NCI-H748 (cell line): ENCODE data around the gene BRICD5.

Experiments
- DNase-seq: peaks from one replicate; lab custom pipeline; 2025; ENCODE audit not compliant: unreplicated experiment; lab: John Stamatoyannopoulos, UW

BRICD5 gene

DNA sequence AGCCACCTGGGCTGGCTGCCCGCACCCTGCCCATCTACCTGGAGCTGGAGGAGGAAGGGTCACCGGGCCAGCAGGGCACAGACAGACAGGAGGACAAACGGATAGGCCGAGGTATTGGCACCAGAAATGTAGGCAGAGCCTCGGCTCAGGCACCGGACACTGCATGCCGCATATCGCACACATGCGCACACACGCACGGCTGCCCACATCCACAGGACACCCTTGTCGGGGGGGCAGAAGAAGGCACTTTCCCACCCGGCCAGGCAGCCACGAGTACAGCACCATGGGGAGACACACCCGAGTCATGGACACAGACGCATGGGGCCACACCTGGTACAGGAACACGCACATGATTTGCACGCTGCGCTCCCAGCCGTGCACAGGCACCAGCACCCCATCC lies 28.7 kb downstream of the BRICD5 start:
- no peak for DNase-seq

DNA sequence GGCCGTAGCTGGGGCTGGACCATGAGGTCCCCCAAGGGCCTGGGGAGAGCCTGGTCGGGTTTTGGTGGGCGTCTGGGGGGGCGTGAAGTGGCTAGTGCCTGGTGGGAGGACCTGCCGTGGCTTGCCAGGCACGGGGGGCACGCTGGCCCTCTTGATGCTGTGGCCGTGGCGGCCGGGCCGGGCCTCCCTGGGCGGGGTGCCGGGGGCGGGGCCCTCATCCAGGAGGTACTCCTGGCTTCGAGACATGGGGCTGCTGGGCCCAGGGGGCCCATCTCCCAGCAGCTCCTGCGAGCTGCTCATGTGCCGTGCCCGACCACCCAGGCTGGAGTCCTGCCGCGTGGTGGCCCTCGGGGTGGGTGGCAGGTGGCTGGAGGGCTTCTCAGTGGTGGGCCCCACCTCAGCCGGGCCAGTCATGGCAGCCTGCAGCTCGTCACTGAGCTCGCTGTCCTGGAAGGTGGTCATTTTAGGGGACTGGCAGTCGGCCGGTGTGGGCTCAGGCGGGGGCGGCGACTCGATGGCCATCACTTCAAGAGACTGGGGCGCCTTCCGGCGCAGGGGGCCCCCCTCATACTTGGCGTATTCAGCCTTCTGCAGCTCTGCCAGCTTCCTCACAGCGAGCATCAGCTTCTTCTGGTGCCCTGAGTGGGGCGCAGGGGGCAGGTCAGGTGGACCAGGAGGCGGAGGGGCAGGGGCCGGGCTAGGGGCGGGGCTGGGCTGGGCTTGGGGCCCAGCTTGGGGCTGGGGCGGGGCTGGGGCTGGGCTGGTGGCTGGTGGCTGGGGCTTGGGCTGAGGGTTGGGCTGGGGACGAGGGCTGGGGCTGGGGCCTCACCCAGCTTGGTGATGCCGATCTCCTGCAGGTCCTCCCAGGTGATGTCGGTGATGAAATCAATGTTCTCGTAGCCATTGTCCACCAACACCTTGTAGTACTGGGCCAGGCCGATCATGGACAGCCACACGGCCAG lies 29.4 kb downstream of the BRICD5 start:
- no peak for DNase-seq

DNA sequence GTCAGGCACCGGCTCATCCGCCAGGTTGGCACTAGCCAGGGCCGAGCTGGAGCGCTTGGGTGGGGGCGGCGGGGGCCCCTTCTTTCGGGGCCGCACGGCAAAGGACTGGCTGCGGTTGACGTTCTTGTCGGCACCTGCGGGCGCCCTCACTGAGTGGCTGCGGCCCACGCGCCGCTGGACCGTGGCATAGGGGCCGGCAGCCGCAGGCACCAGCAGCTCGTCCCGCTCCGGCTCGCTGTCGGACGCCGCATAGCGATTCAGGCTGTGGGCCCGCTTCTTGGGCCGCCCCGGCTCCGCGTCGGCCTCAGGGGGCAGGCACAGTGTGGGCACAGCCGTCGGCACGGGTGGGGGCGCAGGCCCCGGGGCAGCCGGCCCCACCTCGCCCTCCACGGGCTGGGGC lies 30.2 kb downstream of the BRICD5 start:
- no peak for DNase-seq

DNA sequence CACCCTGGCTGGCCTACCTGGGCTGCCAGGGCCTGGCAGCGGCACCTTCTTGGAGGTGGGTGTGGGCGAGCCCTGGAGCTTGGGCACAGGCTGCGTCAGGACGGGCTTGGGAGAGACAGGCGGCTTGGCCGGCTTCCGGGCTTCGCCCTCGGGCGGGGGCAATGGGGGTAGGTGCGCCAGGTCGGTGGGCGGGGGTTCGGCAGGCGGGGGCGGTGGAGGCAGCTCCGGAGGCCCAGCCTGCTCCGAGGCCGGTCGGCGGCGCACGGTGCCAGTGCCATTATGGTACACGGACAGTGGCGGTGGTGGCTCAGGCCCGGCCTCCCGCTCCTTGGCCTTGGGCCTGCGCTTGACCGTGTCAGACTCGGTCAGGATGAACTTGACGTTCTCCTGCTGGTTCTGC lies 31.1 kb downstream of the BRICD5 start:
- no peak for DNase-seq

DNA sequence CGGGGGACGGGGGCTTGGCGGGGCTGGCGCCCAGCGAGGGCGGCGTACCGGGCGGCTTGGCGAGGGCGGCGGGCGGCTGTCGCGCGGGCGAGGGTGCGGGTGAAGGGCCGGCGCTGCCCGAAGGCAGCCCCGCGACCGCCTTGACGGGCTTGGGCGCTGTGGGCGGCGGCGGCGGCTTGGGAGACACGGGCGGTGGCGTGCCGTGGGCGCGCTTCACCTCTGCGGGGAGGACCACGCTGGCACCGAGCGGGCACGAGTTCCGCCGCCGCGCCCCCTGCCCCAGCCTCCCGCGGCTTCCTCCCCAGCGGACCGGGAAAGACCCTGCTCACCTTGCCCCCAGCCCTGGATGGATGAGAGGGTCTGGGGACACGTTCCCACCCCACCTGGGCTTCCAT lies 31.6 kb downstream of the BRICD5 start:
- no peak for DNase-seq

DNA sequence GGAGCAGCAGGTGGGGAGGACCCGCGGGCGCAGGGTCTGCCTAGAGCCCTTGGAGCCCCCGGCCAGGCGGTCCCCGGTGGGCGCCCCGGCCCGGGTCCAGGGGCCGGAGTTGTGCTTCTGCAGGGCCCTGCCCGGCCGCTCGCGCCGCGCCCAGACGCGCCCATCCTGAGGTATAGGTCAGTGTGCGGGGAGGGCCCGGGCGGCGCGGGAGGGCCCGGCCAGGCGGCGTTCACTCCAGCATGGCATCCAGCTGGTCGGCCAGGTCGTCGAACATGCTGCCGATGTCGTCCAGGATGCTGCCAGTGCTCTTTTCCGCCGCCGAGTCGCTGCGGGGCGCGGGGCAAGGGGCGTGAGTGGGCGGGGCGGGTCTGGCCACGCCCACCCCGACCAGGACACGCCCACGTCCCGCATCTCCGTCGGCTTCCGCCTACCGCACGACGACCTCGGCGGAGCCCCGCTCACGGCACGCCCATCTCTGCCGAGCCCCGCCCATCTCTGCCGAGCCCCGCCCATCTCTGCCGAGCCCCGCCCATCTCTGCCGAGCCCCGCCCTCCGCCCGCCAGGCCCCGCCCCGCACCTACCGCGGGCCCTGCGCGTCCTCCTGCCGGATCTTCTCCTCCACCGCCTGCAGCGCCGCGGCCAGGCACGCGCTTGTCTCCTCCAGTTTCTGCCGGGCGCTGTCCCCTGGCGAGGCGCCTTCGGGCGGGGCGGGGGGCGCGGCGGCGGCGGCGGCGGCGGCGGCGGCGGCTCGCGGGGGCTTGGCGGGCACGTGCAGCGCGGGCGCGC lies 32.1 kb downstream of the BRICD5 start:
- no peak for DNase-seq

DNA sequence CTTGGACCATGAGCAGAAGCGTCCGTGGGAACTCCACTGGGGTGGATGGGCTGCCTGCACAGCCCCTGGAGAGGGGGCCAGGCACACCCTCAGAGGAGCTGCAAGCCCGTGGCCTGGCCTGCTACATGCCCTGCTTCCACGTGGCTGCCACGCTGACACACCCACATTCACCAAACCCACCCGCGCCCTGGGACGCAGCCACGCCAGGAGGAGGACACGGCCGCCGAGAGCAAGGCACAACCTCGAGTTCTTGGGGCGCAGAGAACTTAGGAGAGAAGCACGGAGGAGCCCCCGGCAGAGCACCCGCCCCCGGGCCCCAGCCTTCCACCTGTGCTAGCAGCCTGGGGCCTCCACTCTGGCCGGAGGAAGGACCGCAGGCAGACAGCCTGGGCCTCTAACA lies 33.1 kb downstream of the BRICD5 start:
- DNase-seq: no peak

DNA sequence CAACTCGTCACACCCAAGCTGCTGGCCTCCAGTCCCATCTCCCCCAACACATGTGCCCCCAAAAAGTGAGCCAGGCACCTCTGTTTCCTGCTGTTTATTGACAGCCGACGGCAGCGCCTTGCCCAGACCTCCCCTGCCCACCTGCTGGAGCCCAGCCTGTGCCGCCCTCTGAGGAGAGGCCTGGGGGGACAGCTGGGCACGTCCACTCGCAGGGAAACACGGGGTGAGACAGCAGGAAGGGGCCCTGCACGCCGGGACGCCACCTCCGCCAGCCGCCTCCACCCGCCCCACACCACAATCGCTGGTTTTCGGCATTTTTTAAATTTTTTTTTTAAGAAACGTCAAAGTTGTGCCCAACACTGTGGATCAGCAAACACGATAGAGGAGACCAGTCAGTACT lies 33.6 kb downstream of the BRICD5 start:
- no peak for DNase-seq

DNA sequence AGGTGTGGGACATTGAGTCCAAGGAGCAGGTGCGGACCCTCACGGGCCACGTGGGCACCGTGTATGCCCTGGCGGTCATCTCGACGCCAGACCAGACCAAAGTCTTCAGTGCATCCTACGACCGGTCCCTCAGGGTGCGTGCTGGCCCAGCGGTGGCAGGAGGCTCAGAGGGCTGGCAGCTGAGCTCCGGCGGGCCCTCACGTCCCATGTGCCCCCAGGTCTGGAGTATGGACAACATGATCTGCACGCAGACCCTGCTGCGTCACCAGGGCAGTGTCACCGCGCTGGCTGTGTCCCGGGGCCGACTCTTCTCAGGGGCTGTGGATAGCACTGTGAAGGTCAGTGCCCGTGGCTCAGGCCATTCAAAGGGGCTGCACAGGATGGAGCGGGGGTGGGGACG lies 34.6 kb downstream of the BRICD5 start:
- no peak for DNase-seq

DNA sequence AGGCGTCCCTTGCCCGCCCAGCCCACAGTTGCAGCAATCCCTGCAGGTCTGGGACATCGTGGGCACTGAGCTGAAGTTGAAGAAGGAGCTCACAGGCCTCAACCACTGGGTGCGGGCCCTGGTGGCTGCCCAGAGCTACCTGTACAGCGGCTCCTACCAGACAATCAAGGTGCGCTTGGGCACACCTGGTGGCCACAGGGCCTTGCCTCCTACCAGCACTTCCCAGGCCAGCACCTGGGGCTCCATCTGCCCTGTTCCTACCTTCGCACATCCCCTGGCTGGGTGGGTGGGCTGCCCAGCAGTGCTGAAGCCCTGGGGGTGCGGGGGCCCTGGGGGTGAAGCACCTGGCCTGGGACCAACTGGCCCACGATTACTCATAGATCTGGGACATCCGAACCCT lies 35.2 kb downstream of the BRICD5 start:
- no peak for DNase-seq

DNA sequence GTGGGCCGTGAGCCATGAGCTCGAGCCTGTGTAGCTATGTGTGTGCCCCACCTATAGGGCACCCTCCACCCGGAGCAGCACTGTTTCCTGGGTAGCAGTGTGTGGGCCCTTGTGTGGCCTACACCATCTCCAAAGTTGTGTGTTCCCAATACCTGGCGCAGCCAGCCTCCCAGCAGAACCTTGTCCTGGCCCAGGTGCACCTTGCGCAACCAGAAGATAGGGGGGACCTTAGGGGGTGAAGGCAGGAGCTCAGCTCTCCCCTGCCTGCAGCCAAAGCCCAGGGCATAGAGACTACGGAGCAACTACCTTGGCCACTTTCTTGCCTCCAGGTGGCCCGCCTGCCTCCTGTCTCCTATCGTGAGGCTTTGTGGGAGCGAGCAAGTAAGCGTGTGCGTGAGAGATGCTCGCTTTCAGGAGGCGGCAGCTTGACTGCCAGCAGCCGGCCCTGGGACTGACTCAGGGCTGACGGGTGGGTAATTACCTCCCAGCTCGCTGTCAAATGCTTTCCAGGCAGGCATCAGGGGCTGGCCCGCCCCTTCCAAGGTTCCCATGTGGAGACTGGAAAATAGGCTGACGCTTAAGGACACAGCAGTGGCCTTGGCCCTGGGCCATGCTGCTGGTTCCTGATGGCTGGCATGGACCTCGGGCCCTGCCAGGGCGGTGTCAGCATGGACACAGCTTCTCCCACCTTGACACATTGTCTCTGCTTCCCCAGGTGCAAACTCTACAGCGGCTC lies 36.1 kb downstream of the BRICD5 start:
- DNase-seq: no peak

DNA sequence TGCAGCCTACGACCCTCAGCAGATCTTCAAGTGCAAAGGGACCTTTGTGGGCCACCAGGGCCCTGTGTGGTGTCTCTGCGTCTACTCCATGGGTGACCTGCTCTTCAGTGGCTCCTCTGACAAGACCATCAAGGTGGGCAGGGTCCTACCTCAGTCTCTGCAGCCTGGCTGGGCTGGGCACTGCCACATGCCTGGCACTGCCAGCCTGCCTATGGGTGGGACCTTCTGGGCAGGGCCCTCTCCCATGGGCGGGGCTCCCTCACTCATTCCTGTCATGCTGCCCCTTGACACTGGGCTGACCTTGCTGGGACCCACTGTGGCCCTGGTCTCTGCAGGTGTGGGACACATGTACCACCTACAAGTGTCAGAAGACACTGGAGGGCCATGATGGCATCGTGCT lies 36.7 kb downstream of the BRICD5 start:
- no peak for DNase-seq

DNA sequence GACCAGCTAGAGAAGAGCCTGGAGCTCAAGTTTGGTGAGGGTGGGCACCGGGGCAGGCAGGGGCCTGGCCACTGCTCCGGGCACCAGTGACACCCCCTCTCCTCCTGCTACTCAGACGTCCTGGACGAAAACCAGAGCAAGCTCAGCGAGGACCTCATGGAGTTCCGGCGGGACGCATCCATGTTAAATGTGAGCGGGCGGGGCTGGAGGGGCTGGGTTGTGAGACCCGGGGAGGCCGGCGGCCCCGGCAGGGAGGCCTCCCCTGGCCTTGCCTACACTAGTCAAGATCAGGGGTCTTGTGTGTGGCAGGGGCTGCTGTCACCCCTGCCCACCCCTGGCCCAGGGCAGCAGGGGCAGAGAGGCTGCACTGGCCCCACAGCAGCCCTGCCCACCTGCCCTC lies 37.3 kb downstream of the BRICD5 start:
- no peak for DNase-seq

DNA sequence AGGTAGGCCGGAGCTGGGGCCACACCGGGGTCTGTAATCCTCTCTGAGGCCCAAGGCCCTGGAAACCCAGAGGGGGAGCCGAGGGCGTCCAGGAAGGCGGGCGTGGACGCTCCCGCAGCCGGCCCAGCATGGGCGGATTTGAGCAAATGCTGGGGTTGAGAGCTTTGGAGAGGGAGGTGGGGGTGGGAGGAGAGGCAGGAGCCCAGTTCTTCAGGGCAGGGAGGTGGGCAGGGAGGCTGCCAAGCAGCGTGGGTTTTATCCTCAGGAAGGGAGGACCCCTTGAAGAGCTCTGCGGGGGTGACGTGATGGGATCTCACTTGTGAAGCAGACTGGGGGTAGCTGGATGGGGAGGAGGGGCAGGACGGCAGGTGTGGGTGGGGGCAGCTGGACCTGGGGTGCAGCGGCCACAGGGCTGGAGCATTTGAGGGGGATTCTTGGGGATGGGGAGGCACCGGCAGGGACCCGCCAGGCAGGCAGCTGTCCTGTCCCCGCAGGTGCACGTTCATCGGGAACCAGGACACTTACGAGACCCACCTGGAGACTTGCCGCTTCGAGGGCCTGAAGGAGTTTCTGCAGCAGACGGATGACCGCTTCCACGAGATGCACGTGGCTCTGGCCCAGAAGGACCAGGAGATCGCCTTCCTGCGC lies 37.9 kb downstream of the BRICD5 start:
- no peak for DNase-seq

DNA sequence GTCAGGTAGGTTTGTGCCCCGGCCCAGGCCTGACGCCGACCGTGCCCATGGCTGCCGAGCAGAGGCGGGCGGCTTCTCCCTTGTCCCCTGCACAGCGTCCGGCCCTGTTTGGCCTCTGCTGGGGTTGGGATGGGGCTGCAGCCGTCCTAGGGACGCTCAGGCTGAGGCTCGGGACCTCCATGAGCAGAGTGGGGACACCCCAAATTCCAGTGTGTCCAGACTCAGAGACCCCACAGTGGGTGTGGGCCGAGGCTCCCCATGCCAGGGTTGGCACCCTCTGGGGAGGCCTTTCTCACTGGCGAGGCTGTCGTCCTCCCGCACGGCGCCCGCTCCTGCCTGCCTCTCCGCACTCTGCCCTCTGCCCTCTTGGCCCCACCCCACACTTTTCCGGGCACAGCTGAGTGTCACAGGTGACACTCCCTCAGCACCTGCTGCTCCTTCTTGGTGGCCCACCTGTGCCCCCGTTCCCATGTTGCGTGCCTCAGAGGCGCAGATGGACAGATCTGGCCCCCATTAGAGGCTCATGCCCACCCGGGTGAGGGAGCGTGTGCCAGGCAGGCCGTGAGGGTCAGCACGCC lies 39.0 kb downstream of the BRICD5 start:
- no peak for DNase-seq

DNA sequence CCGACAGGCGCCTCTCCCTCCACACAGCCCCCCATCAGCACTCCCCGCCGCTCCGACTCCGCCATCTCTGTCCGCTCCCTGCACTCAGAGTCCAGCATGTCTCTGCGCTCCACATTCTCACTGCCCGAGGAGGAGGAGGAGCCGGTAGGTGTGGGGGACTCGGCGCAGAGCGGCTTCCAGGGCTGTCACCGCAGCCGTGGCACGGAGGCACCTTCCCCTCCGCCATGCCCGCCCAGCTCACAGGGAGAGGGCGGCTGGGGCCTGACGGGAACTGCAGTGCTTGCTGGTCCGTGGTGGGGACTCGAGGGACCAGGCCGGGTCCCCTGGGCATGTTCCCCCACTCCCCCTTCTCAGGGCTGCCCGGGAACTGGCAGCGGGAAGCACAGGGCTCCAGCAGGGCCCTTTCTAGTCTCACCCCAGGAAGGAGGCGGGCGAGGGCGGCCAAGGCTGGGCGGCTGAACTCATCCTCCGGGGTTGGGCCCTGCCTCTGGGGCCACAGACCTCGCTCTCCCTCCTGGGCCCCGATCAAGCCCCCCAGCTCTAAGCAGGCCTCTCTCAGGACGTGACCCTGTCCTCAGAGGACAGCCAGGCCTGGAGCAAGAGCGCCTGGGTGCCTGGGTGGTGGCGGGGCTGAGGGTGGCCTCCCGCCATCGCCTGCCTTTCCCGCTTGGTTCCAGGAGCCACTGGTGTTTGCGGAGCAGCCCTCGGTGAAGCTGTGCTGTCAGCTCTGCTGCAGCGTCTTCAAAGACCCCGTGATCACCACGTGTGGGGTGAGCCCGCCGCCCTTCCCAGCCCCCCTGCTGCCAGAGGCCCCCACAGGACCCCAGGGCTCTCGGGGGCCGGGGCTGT lies 39.9 kb downstream of the BRICD5 start:
- no peak for DNase-seq

DNA sequence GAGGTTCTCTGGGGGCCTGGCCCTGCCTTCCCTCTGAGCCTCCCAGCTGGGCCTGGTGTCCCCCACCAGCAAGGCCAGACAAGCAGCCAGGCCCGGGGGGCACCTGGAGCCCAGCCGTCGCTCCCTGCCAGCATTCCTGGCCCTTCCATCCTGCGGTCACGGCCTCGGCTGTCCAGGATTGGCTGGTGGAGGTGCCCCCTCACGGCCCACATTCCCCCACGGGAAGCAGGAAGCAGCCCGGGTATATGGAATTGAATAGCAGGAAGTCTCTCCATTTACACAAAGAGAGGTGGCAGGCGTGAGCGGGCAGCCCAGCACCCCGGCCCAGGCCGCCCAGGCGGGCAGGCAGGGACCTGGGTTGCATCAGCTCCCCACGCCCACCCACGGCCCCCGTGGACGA lies 40.6 kb downstream of the BRICD5 start:
- no peak for DNase-seq

DNA sequence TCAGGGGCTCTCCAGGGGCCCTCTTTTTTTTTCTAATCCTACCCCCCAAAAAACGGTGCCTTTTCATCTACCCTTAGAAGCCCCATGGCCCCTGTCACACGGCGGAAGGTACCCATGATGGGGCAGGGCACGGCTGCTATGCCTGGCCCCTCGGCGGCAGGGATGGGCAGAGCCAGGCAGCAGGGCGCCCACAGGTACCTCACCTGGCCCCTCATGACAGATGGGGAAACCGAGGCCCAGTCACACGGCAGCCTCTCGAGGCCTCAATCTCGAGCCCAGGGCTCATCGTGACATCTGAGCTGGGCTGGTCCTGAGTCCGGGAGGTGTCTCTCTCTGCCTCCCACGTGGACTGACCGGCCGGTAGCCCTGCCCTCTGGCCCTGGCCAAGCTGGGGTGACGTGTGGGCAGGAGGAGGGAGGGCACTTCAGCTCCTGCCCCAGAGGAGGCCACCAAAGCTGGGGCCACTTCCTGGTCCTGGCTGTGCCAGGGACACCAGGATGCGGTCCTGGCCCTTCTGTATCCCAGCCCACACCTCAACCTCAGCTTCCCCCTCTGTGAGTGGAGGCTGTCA lies 43.5 kb downstream of the BRICD5 start:
- DNase-seq: no peak

DNA sequence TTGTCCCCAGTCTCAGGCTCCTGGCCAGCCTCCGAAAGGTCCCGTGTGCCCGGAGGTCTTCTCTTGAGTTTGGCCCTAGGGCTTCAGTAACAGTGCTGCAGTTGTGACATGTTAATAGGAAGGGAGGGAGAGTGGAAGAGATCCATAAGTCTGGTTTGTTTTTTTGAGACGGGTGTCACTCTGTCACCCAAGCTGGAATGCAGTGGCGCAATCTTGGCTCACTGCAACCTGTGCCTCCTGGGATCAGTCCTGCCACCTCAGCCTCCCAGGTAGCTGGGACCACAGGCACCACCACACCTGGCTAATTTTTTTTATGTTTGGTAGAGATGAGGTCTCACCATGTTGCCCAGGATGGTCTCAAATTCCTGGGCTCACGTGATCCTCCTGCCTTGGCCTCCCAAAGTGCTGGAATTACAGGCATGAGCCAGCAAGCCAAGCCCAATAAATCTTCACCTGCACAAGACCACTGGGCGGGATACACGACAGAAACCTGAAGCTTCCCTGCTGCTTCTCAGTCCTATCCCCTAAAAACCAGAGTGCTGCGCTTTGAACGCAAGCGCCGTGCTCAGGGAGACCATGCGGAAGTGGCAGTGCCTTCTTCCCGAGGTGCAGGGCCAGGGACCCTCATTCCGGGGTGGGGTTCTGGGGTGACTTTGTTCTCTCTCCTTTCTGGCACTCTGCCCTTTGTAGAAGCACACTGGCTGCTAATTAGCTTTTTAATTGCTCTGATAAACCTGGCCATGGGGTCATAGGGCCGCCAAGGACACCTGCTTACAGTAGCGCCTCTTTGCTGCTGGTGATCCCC lies 44.2 kb downstream of the BRICD5 start:
- no peak for DNase-seq
